ENCODE measurements around the gene TCEAL7.
A peak's percentile ranks its signal among the peaks of the same experiment; 100 is the strongest.

Gene TCEAL7

GRCh38 chrX:103362474-103362873 lies 32.4 kb downstream of the TCEAL7 start:
- no peak for DNase-seq (ENCODE audit: low read depth)
- H3K4me3 ChIP-seq (ENCODE audit: low read depth, low read length): no peak overlapping the region

- no peak overlapping the region for H3K4me3 ChIP-seq (ENCODE audit: low read depth, low read length)
- DNase-seq (ENCODE audit: low read depth): no peak
Measured at GRCh38 chrX:103363046-103363445, 33.0 kb downstream of the TCEAL7 start.

GRCh38 chrX:103367502-103367901 lies 37.5 kb downstream of the TCEAL7 start:
- DNase-seq (ENCODE audit: low read depth): no peak
- no peak overlapping the region for H3K4me3 ChIP-seq (ENCODE audit: low read depth, low read length)

GRCh38 chrX:103369479-103369878 lies 39.4 kb downstream of the TCEAL7 start:
- no peak overlapping the region for H3K4me3 ChIP-seq (ENCODE audit: low read depth, low read length)
- no peak for DNase-seq (ENCODE audit: low read depth)

- no peak for DNase-seq (ENCODE audit: low read depth)
- H3K4me3 ChIP-seq (ENCODE audit: low read depth, low read length): no peak overlapping the region
Measured at GRCh38 chrX:103372886-103373285, 42.8 kb downstream of the TCEAL7 start.

- H3K4me3 ChIP-seq (ENCODE audit: low read depth, low read length): no peak overlapping the region
- no peak for DNase-seq (ENCODE audit: low read depth)
Measured at GRCh38 chrX:103373581-103373980, 43.5 kb downstream of the TCEAL7 start.

- peak within 1 kb of the TSS; percentile 67 for H3K4me3 ChIP-seq (ENCODE audit: low read depth, low read length)
Measured at GRCh38 chrX:103376118-103376978, 46.3 kb downstream of the TCEAL7 start, which contains the start of gene BEX3. TSS of gene BEX3 (plus strand) at chrX:103376538. CDS start at chrX:103377522, 984 bp downstream.

GRCh38 chrX:103376979-103377324 lies 46.9 kb downstream of the TCEAL7 start:
- H3K4me3 ChIP-seq (ENCODE audit: low read depth, low read length): peak overlapping the region; percentile 67
- no peak for DNase-seq (ENCODE audit: low read depth)

More at GRCh38 chrX:103376118-103376978, 46.3 kb downstream of the TCEAL7 start, which contains the start of gene BEX3:
- DNase-seq (ENCODE audit: low read depth): no peak

- H3K4me3 ChIP-seq (ENCODE audit: low read depth, low read length): no peak overlapping the region
- DNase-seq (ENCODE audit: low read depth): no peak
Measured at GRCh38 chrX:103378990-103379389, 49.0 kb downstream of the TCEAL7 start.
